GM19438 (cell line): ENCODE results near the gene BACE1-AS.

Source experiments
- ATAC-seq: cut with Tn5 transposase; IDR thresholded peaks from one replicate; pipeline ENCODE4 v1.9.1; 2021; ENCODE audit warnings: low read depth; ENCODE audit not compliant: unreplicated experiment

Gene BACE1-AS

GRCh38 chr11:117287668-117288067 is 3.5 kb upstream of the BACE1-AS start:
- no peak for ATAC-seq

GRCh38 chr11:117289795-117290194 is 1.4 kb upstream of the BACE1-AS start:
- no peak for ATAC-seq

GRCh38 chr11:117292616-117293015 is 1.5 kb downstream of the BACE1-AS start:
- ATAC-seq: no peak

- no peak for ATAC-seq
These were observed 4.4 kb downstream of the BACE1-AS start for GRCh38 chr11:117295438-117296137.

- no peak for ATAC-seq
These were observed 5.7 kb downstream of the BACE1-AS start for GRCh38 chr11:117296881-117297280.

- ATAC-seq: no peak
These were observed 7.0 kb downstream of the BACE1-AS start for GRCh38 chr11:117298195-117298594.

GRCh38 chr11:117299351-117300282 is 8.5 kb downstream of the BACE1-AS start:
- ATAC-seq: no peak

- no peak for ATAC-seq
These were observed 9.1 kb downstream of the BACE1-AS start for GRCh38 chr11:117300283-117300663.

GRCh38 chr11:117300773-117301172 is 9.6 kb downstream of the BACE1-AS start:
- no peak for ATAC-seq

GRCh38 chr11:117302228-117302627 is 11.1 kb downstream of the BACE1-AS start:
- no peak for ATAC-seq

GRCh38 chr11:117303101-117303500 is 12.0 kb downstream of the BACE1-AS start:
- ATAC-seq: no peak

- no peak for ATAC-seq
These were observed 12.6 kb downstream of the BACE1-AS start for GRCh38 chr11:117303646-117304315.

- ATAC-seq: no peak
These were observed 14.0 kb downstream of the BACE1-AS start for GRCh38 chr11:117305145-117305544.

- ATAC-seq: no peak
These were observed 18.2 kb downstream of the BACE1-AS start for GRCh38 chr11:117309310-117309709.

- no peak for ATAC-seq
These were observed 21.9 kb downstream of the BACE1-AS start for GRCh38 chr11:117313091-117313490.

GRCh38 chr11:117313828-117314768 is 23.0 kb downstream of the BACE1-AS start:
- no peak for ATAC-seq

GRCh38 chr11:117314840-117315239 is 23.7 kb downstream of the BACE1-AS start:
- no peak for ATAC-seq

GRCh38 chr11:117315285-117316196 is 24.4 kb downstream of the BACE1-AS start:
- ATAC-seq: no peak
